ENCODE data around the gene SLC7A6. TPM values are rescaled to one million over a fixed set of nuclear protein-coding genes. Genes with fewer than 3 reads are reported as not detected.

SLC7A6 gene
- total RNA-seq, 4 donors from 2014 or later, result 6.8 to 40.0 (median 19.6) TPM

GRCh38 chr16:68228652-68229051 is 35.7 kb upstream of the SLC7A6 start:
- Histone ChIP-seq H3K4me3 (no peak overlapping the region), H3K27ac (no peak overlapping the region), H3K9me3 (no peaks in the 10 kb centered on the region), H3K36me3 (no peaks in the 10 kb centered on the region), H3K4me1 (no peaks in the 10 kb centered on the region), H3K27me3 (no peaks in the 10 kb centered on the region)
- intact Hi-C loops (cut with DNase I; ENCODE audit: low total_unique reads), result no loop called here
- TF ChIP-seq CTCF (IDR thresholded peaks at IDR 0.05), result no peak
- no peak for TF ChIP-seq POLR2A (IDR thresholded peaks at IDR 0.05)
- DNase-seq, result no peak

GRCh38 chr16:68229431-68230175 is 34.7 kb upstream of the SLC7A6 start:
- TF ChIP-seq POLR2A (IDR thresholded peaks at IDR 0.05) (no peak), CTCF (IDR thresholded peaks at IDR 0.05) (peak; percentile 76 to 88 (median 82))
- DNase-seq, result peak; percentile 36 to 51
- H3K27ac ChIP-seq, result no peak overlapping the region

GRCh38 chr16:68230176-68230571 is 34.2 kb upstream of the SLC7A6 start:
- Histone ChIP-seq H3K27me3 (no peaks in the 10 kb centered on the region), H3K4me3 (no peak overlapping the region), H3K4me1 (no peaks in the 10 kb centered on the region), H3K9me3 (no peaks in the 10 kb centered on the region), H3K27ac (no peak overlapping the region), H3K36me3 (no peaks in the 10 kb centered on the region)
- intact Hi-C loops (cut with DNase I; ENCODE audit: low total_unique reads), result no loop called here
- no peak for TF ChIP-seq POLR2A (IDR thresholded peaks at IDR 0.05)
- TF ChIP-seq CTCF (IDR thresholded peaks at IDR 0.05), result no peak
- DNase-seq, result no peak

More at GRCh38 chr16:68229431-68230175, 34.7 kb upstream of the SLC7A6 start:
- intact Hi-C loops (cut with DNase I; ENCODE audit: low total_unique reads), result no loop called here
- no peaks in the 10 kb centered on the region for H3K9me3 ChIP-seq
- no peaks in the 10 kb centered on the region for H3K36me3 ChIP-seq
- no peaks in the 10 kb centered on the region for H3K4me1 ChIP-seq
- no peak overlapping the region for H3K4me3 ChIP-seq
- no peaks in the 10 kb centered on the region for H3K27me3 ChIP-seq

GRCh38 chr16:68230956-68231355 is 33.4 kb upstream of the SLC7A6 start:
- intact Hi-C loops (cut with DNase I; ENCODE audit: low total_unique reads), result no loop called here
- no peak overlapping the region for H3K27ac ChIP-seq
- no peaks in the 10 kb centered on the region for H3K9me3 ChIP-seq
- no peak overlapping the region for H3K4me3 ChIP-seq
- H3K36me3 ChIP-seq, result no peaks in the 10 kb centered on the region
- TF ChIP-seq CTCF (IDR thresholded peaks at IDR 0.05) (no peak), POLR2A (IDR thresholded peaks at IDR 0.05) (no peak)
- H3K4me1 ChIP-seq, result peaks cover 0 to 2% of the 10 kb centered on the region in 2 donors
- no peak for DNase-seq
- H3K27me3 ChIP-seq, result no peaks in the 10 kb centered on the region

- peaks cover 0 to 8% of the 10 kb centered on the region in 2 donors for H3K4me1 ChIP-seq
- no peak overlapping the region for H3K4me3 ChIP-seq
- H3K9me3 ChIP-seq, result no peaks in the 10 kb centered on the region
- no peak for TF ChIP-seq CTCF (IDR thresholded peaks at IDR 0.05)
- no peak for TF ChIP-seq POLR2A (IDR thresholded peaks at IDR 0.05)
- no peak overlapping the region for H3K27ac ChIP-seq
- H3K36me3 ChIP-seq, result no peaks in the 10 kb centered on the region
- H3K27me3 ChIP-seq, result no peaks in the 10 kb centered on the region
- DNase-seq, result no peak
- intact Hi-C loops (cut with DNase I; ENCODE audit: low total_unique reads), result no loop called here
Observed at GRCh38 chr16:68231384-68232136, 32.8 kb upstream of the SLC7A6 start.

Measured in uterus (tissue), 4 donors.